HL-60 (cell line): ENCODE results near the gene QRSL1.

ENCODE experiments used
- CTCF ChIP-seq: IDR thresholded peaks from one replicate; pipeline ENCODE4 v1.5.1; 2011; ENCODE audit warnings: low read length, control low read depth, inconsistent platforms; ENCODE audit not compliant: insufficient read depth
- POLR2AphosphoS5 ChIP-seq: IDR thresholded peaks from 2 replicates; pipeline ENCODE4 v1.6.1; 2012; ENCODE audit warnings: low read depth
- TF ChIP-seq, protein P1 (sequence below): IDR thresholded peaks from 2 replicates; pipeline ENCODE4 v1.6.1; 2012; ENCODE audit warnings: low read depth; ENCODE audit not compliant: insufficient replicate concordance

- TF ChIP-seq CTCF = no peak
- TF ChIP-seq, protein P1, sequence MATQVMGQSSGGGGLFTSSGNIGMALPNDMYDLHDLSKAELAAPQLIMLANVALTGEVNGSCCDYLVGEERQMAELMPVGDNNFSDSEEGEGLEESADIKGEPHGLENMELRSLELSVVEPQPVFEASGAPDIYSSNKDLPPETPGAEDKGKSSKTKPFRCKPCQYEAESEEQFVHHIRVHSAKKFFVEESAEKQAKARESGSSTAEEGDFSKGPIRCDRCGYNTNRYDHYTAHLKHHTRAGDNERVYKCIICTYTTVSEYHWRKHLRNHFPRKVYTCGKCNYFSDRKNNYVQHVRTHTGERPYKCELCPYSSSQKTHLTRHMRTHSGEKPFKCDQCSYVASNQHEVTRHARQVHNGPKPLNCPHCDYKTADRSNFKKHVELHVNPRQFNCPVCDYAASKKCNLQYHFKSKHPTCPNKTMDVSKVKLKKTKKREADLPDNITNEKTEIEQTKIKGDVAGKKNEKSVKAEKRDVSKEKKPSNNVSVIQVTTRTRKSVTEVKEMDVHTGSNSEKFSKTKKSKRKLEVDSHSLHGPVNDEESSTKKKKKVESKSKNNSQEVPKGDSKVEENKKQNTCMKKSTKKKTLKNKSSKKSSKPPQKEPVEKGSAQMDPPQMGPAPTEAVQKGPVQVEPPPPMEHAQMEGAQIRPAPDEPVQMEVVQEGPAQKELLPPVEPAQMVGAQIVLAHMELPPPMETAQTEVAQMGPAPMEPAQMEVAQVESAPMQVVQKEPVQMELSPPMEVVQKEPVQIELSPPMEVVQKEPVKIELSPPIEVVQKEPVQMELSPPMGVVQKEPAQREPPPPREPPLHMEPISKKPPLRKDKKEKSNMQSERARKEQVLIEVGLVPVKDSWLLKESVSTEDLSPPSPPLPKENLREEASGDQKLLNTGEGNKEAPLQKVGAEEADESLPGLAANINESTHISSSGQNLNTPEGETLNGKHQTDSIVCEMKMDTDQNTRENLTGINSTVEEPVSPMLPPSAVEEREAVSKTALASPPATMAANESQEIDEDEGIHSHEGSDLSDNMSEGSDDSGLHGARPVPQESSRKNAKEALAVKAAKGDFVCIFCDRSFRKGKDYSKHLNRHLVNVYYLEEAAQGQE = no peak
- no peak for TF ChIP-seq POLR2AphosphoS5
Observed at GRCh38 chr6:106599440-106599839, 29.9 kb upstream of the QRSL1 start.
